ENCODE data around the gene SMIM35. TPM values are rescaled to one million over a fixed set of nuclear protein-coding genes. Genes with fewer than 3 reads are reported as not detected.

Gene SMIM35
- total and polyA plus RNA-seq, 4 experiments from 2014 or later, result 0.21 to 0.76 (median 0.50) TPM

- ChIA-PET POLR2A (ENCODE audit: partially characterized antibody) (no interaction called here), CTCF (ENCODE audit: partially characterized antibody) (interaction anchor here (0.6 to 1.8 kb wide), 2 partner anchors 13 to 509 kb away, joined by 3 to 4 read pairs; no protein-coding TSS in a partner anchor)
- H3K4me3 Mint-ChIP-seq, result no peak overlapping the region
These were observed 42.9 kb upstream of the SMIM35 start for GRCh38 chr11:118129471-118130172.

GRCh38 chr11:118128721-118129470 is 42.1 kb upstream of the SMIM35 start:
- intact Hi-C loops (cut with micrococcal nuclease), result no loop called here
- Histone ChIP-seq H3K4me3 (ENCODE audit: low read length in 2 of 2) (no peak overlapping the region), H3K9me3 (ENCODE audit: control insufficient read depth in 1 of 2, low read length in 2 of 2) (no peaks in the 10 kb centered on the region), H3K27me3 (ENCODE audit: insufficient read depth, low read length) (no peaks in the 10 kb centered on the region), H3K27ac (ENCODE audit: low read depth, low read length) (no peak overlapping the region), H3K4me1 (ENCODE audit: insufficient read depth, low read length) (no peaks in the 10 kb centered on the region), H3K36me3 (ENCODE audit: insufficient read depth, low read length) (no peaks in the 10 kb centered on the region)
- ChIA-PET POLR2A (ENCODE audit: partially characterized antibody) (no interaction called here), CTCF (ENCODE audit: partially characterized antibody) (interaction anchor here (0.6 kb wide), 1 partner anchor 510 kb away, joined by 3 read pairs; no protein-coding TSS in a partner anchor)
- Mint-ChIP-seq H3K9me3 (no peaks in the 10 kb centered on the region), H3K27ac (peak overlapping the region in 1 of 7 donors; percentile 37), H3K36me3 (no peaks in the 10 kb centered on the region), H3K4me1 (no peaks in the 10 kb centered on the region), H3K27me3 (peaks cover 6 to 12% of the 10 kb centered on the region in 2 donors), H3K4me3 (no peak overlapping the region)
- DNase-seq, result no peak

More at GRCh38 chr11:118129471-118130172, 42.9 kb upstream of the SMIM35 start:
- DNase-seq, result no peak
- H3K4me1 ChIP-seq (ENCODE audit: insufficient read depth, low read length), result no peaks in the 10 kb centered on the region
- H3K27ac Mint-ChIP-seq, result no peak overlapping the region
- H3K36me3 ChIP-seq (ENCODE audit: insufficient read depth, low read length), result no peaks in the 10 kb centered on the region
- no peaks in the 10 kb centered on the region for H3K9me3 Mint-ChIP-seq
- no peaks in the 10 kb centered on the region for H3K4me1 Mint-ChIP-seq
- H3K27ac ChIP-seq (ENCODE audit: low read depth, low read length), result no peak overlapping the region
- H3K9me3 ChIP-seq (ENCODE audit: control insufficient read depth in 1 of 2, low read length in 2 of 2), result no peaks in the 10 kb centered on the region
- intact Hi-C loops (cut with micrococcal nuclease), result no loop called here
- H3K27me3 ChIP-seq (ENCODE audit: insufficient read depth, low read length), result no peaks in the 10 kb centered on the region
- peaks cover 8 to 18% of the 10 kb centered on the region in 2 donors for H3K27me3 Mint-ChIP-seq
- H3K4me3 ChIP-seq (ENCODE audit: low read length in 2 of 2), result no peak overlapping the region
- H3K36me3 Mint-ChIP-seq, result no peaks in the 10 kb centered on the region

GRCh38 chr11:118128310-118128709 is 41.5 kb upstream of the SMIM35 start:
- H3K9me3 ChIP-seq (ENCODE audit: control insufficient read depth in 1 of 2, low read length in 2 of 2), result no peaks in the 10 kb centered on the region
- no peaks in the 10 kb centered on the region for H3K36me3 ChIP-seq (ENCODE audit: insufficient read depth, low read length)
- ChIA-PET POLR2A (ENCODE audit: partially characterized antibody) (no interaction called here), CTCF (ENCODE audit: partially characterized antibody) (no interaction called here)
- H3K4me1 ChIP-seq (ENCODE audit: insufficient read depth, low read length), result no peaks in the 10 kb centered on the region
- H3K4me3 ChIP-seq (ENCODE audit: low read length in 2 of 2), result no peak overlapping the region
- no peaks in the 10 kb centered on the region for H3K9me3 Mint-ChIP-seq
- H3K27me3 Mint-ChIP-seq, result peaks cover 6 to 10% of the 10 kb centered on the region in 2 donors
- H3K36me3 Mint-ChIP-seq, result no peaks in the 10 kb centered on the region
- no peak overlapping the region for H3K27ac ChIP-seq (ENCODE audit: low read depth, low read length)
- DNase-seq, result no peak
- H3K27ac Mint-ChIP-seq, result peak overlapping the region in 1 of 7 donors; percentile 37
- no peaks in the 10 kb centered on the region for H3K4me1 Mint-ChIP-seq
- no peaks in the 10 kb centered on the region for H3K27me3 ChIP-seq (ENCODE audit: insufficient read depth, low read length)
- no peak overlapping the region for H3K4me3 Mint-ChIP-seq
- intact Hi-C loops (cut with micrococcal nuclease), result no loop called here

GRCh38 chr11:118126082-118126838 is 39.5 kb upstream of the SMIM35 start:
- Mint-ChIP-seq H3K27me3 (peaks cover 6 to 10% of the 10 kb centered on the region in 2 donors), H3K9me3 (no peaks in the 10 kb centered on the region), H3K27ac (peak overlapping the region in 1 of 7 donors; percentile 21), H3K4me1 (no peaks in the 10 kb centered on the region), H3K36me3 (no peaks in the 10 kb centered on the region), H3K4me3 (no peak overlapping the region)
- ChIA-PET CTCF (ENCODE audit: partially characterized antibody) (no interaction called here), POLR2A (ENCODE audit: partially characterized antibody) (no interaction called here)
- DNase-seq, result no peak
- Histone ChIP-seq H3K27me3 (ENCODE audit: insufficient read depth, low read length) (no peaks in the 10 kb centered on the region), H3K4me1 (ENCODE audit: insufficient read depth, low read length) (no peaks in the 10 kb centered on the region), H3K27ac (ENCODE audit: low read depth, low read length) (no peak overlapping the region), H3K9me3 (ENCODE audit: control insufficient read depth in 1 of 2, low read length in 2 of 2) (no peaks in the 10 kb centered on the region), H3K4me3 (ENCODE audit: low read length in 2 of 2) (no peak overlapping the region), H3K36me3 (ENCODE audit: insufficient read depth, low read length) (no peaks in the 10 kb centered on the region)
- intact Hi-C loops (cut with micrococcal nuclease), result no loop called here

- no peaks in the 10 kb centered on the region for H3K9me3 ChIP-seq (ENCODE audit: control insufficient read depth in 1 of 2, low read length in 2 of 2)
- no peaks in the 10 kb centered on the region for H3K36me3 ChIP-seq (ENCODE audit: insufficient read depth, low read length)
- peak overlapping the region in 1 of 7 donors; percentile 10 for H3K27ac Mint-ChIP-seq
- no peak overlapping the region for H3K4me3 Mint-ChIP-seq
- intact Hi-C loops (cut with micrococcal nuclease), result no loop called here
- H3K9me3 Mint-ChIP-seq, result no peaks in the 10 kb centered on the region
- H3K36me3 Mint-ChIP-seq, result no peaks in the 10 kb centered on the region
- POLR2A ChIA-PET (ENCODE audit: partially characterized antibody), result interaction anchor here (0.6 to 0.7 kb wide), 2 partner anchors 8 to 34 kb away, joined by 3 read pairs; no protein-coding TSS in a partner anchor
- CTCF ChIA-PET (ENCODE audit: partially characterized antibody), result no interaction called here
- DNase-seq, result no peak
- H3K4me3 ChIP-seq (ENCODE audit: low read length in 2 of 2), result no peak overlapping the region
- H3K4me1 Mint-ChIP-seq, result no peaks in the 10 kb centered on the region
- no peak overlapping the region for H3K27ac ChIP-seq (ENCODE audit: low read depth, low read length)
- no peaks in the 10 kb centered on the region for H3K4me1 ChIP-seq (ENCODE audit: insufficient read depth, low read length)
- peaks cover 5 to 12% of the 10 kb centered on the region in 2 donors for H3K27me3 Mint-ChIP-seq
- no peaks in the 10 kb centered on the region for H3K27me3 ChIP-seq (ENCODE audit: insufficient read depth, low read length)
These were observed 38.3 kb upstream of the SMIM35 start for GRCh38 chr11:118124929-118125535.

- Mint-ChIP-seq H3K27ac (no peak overlapping the region), H3K4me3 (no peak overlapping the region), H3K9me3 (no peaks in the 10 kb centered on the region), H3K27me3 (peaks cover 5 to 18% of the 10 kb centered on the region in 2 donors), H3K36me3 (no peaks in the 10 kb centered on the region), H3K4me1 (peaks cover 0 to 7% (median 2%) of the 10 kb centered on the region in 4 donors)
- Histone ChIP-seq H3K9me3 (ENCODE audit: control insufficient read depth in 1 of 2, low read length in 2 of 2) (no peaks in the 10 kb centered on the region), H3K4me1 (ENCODE audit: insufficient read depth, low read length) (peaks cover 4% of the 10 kb centered on the region), H3K36me3 (ENCODE audit: insufficient read depth, low read length) (no peaks in the 10 kb centered on the region), H3K27ac (ENCODE audit: low read depth, low read length) (no peak overlapping the region), H3K27me3 (ENCODE audit: insufficient read depth, low read length) (peaks cover 5% of the 10 kb centered on the region), H3K4me3 (ENCODE audit: low read length in 2 of 2) (no peak overlapping the region)
- ChIA-PET CTCF (ENCODE audit: partially characterized antibody) (no interaction called here), POLR2A (ENCODE audit: partially characterized antibody) (no interaction called here)
- no peak for DNase-seq
- intact Hi-C loops (cut with micrococcal nuclease), result no loop called here
These were observed 34.0 kb upstream of the SMIM35 start for GRCh38 chr11:118120793-118121192.
